Femur (tissue), 1 donor: ENCODE results near the gene CHAF1B.

Source experiments
- DNase-seq: peaks from one replicate; pipeline ENCODE4 v3.0.0-alpha.2; 2017

The CHAF1B gene

GRCh38 chr21:36465478-36465877 is 80.3 kb downstream of the CHAF1B start:
- DNase-seq: no peak

DNA sequence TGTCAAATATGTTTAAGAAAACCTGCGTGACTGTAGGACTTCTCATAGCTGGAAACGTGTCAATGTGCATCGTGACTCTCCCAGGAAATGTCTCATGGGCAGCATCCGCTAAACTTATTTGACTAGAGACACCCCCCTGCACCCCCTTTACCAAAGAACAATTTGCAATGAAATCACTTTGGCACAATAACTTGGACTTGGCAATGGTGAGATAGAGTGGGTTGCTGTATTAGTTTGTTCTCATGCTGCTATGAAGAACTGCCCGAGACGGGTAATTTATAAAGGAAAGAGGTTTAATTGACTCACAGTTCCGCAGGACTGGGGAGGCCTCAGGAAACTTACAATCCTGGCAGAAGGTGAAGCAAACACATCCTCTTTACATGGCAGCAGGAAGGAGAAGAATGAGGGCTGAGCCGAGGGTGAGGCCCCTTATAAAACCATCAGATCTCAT is 80.9 kb downstream of the CHAF1B start:
- DNase-seq: no peak
